ENCODE measurements around the gene C10orf71.

The C10orf71 gene

GRCh38 chr10:49273082-49273465 lies 25.9 kb upstream of the C10orf71 start:
- no peak for DNase-seq

- no peak for DNase-seq
Measured at GRCh38 chr10:49273626-49274025, 25.3 kb upstream of the C10orf71 start.

DNA sequence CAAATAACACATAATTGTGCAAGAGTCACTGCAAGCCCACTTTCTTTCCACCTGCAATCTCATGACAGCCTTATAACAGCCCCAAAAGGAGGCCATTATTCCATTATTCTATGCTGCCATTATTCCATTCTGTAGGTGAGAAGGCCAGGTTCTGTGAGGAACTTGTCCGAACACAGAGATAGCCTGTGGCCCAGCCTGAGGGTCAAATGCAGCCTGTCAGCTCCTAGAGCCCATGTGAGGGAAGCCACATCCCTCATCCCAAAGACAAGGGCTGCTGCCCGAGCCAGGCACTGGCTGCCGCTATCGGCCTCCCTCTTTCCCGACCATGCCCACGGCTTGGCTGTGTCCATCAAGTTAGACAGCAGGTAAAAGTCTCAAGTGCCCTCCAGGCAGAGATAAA lies 24.1 kb upstream of the C10orf71 start:
- no peak for DNase-seq

DNA sequence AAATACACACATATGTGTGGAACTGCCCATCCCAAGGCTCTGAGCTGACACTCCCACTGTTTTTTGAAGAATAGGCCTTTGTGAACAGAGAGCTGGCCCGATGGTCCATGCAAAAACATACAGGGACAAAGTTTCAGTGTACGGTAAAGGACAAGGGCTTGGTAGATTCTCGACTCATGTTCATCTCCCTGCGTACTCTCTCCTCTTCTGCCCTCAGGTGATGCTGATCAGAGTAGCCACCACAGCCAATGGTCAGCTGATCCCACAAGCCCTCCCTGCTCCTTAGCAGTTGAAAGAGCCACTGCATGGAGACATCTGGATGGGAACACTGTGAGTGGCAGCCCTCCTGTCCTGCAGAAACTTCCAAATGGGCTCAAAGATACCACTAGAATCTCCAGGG lies 23.1 kb upstream of the C10orf71 start:
- DNase-seq: no peak

DNA sequence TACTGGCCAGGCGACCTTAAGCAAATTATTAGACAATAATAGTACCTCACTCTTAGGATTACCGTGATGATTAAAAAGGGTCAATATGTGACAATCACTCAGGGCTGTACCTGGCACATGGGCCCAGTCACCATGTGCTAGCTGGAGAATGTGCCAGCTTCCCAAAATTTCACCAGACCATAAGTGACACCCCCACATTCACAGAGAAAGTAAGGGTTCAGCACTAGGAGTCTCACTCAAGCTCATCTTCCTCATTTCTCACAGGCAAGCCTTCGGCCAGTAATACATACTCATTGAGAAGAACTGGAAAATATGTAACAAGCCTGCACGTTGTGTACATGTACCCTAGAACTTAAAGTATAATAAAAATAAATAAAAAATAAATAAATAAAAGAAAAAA lies 22.4 kb upstream of the C10orf71 start:
- DNase-seq: no peak

GRCh38 chr10:49277973-49278372 lies 21.0 kb upstream of the C10orf71 start:
- no peak for DNase-seq

DNA sequence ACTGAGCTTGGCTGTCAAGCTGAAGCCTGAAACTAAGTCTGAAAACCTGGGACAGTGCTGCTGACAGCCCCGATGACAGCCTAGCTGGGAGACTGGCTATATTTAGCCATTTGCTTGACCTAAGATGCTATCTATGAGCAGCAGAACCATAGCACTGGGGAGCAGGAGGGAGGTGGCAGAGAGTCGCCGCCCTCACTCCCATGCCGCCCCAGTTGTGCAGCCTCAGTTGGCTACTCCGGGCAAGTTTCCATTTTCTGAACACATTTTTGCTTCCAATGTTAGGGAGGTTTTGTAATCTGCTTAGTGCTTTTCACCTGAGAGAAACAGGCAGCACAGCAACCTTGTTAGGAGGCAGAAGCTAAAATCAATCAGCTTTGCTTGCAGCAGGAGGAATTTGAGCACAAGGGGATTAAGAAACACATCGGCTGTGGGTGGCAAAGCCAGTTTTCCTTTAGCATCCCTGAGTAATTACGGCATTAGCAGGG lies 20.4 kb upstream of the C10orf71 start:
- no peak for DNase-seq

- DNase-seq: no peak
Measured at GRCh38 chr10:49279015-49279880, 19.7 kb upstream of the C10orf71 start.

- no peak for DNase-seq
Measured at GRCh38 chr10:49280001-49280408, 19.0 kb upstream of the C10orf71 start.

DNA sequence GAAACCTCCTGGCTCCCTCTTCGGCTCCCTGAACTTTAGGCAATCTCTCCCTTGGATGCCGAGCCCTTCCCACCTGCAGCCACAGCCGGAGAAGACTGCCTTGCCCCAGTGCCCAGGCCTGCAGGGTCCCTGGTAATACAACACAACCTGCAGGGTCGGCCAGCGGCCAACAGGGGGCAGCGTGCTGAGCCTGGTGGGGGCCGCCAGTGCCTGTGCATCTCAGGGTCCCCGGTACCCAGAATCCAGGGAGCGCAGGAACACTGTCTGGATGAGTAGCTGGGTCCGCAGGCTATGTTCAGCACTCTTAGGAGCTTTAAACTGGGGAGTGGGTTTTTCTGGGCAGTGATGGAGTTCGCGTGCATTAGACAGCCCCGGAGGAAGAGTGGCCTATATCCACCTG lies 17.5 kb upstream of the C10orf71 start:
- DNase-seq: no peak

- DNase-seq: no peak
Measured at GRCh38 chr10:49282306-49282705, 16.7 kb upstream of the C10orf71 start.

- no peak for DNase-seq
Measured at GRCh38 chr10:49282879-49283341, 16.1 kb upstream of the C10orf71 start.

GRCh38 chr10:49283491-49283890 lies 15.5 kb upstream of the C10orf71 start:
- DNase-seq: no peak

DNA sequence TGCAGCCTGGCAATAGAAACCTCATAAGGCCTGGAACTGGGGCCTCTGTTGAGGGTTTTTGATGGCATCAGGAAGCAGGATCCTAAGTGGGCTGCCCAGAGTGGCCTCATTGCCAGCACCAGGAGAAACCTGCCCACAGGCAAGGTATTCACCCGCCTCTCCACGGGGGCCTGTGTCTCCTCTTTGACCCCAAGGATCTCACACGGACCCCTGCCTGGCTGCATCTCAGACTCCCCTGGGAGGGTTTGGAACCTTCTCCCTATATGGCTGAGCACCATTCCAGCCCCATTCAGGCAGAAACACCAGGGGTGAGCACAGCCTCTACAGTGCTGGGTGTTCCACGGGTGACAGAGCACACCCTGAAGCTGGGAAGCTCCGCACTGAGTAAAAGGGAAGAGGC lies 14.6 kb upstream of the C10orf71 start:
- no peak for DNase-seq

GRCh38 chr10:49285232-49285631 lies 13.7 kb upstream of the C10orf71 start:
- no peak for DNase-seq

DNA sequence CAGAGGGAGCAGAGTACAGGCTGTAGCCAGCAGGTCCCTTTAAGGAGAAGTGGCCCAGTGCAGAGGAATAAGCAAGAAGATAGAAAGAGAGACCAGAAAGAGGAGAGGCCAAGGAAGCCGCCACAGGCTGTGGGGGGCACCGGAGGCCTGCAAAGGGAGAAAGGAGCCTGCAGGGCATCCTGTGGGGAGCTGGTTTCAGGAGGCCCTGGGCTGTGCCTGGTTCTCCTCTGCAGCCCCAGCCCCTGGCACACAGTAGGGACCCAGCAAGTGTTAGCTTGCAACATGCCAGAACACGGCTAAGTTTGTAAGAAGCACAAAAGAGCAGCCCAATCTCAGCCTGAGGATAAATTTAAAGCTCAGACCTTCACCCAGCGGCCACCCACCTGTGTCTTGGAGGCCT lies 12.3 kb upstream of the C10orf71 start:
- no peak for DNase-seq

- DNase-seq: no peak
Measured at GRCh38 chr10:49287689-49288340, 11.2 kb upstream of the C10orf71 start.

DNA sequence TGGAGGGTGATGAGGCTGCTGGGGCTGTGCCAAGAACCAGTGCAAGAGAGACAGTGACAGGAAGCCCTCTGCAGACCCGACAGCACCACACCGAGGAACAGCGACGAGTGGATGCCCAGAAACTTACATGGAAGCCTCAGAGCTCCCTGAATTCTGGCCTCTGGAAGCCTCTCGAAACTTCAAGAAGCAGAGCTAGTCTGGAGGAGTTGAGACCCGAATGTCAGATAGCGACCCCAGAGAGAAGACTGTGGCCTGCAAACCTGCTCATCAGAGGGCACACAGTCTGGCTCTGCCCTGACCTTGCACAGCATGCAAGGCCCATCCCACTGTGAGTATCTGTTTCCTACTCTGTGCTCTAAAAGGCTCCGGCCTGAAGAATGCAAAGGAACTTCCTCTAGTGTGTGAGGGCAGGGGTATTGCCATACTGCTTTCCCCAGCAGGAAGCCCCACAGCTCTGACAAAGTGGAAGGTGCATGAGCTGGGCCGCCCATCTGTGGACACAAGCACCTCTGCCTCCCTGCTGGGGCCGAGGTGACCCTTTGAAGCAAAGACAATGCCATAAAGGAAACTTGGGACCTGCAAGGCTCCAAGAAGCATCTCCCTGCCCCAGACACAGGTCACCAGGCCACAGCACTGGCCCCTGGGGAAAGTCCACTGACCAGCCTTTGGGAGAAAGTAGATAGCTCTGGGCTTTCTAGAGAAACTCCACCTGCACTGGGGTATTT lies 10.5 kb upstream of the C10orf71 start:
- no peak for DNase-seq

- no peak for DNase-seq
Measured at GRCh38 chr10:49289480-49289879, 9.5 kb upstream of the C10orf71 start.

DNA sequence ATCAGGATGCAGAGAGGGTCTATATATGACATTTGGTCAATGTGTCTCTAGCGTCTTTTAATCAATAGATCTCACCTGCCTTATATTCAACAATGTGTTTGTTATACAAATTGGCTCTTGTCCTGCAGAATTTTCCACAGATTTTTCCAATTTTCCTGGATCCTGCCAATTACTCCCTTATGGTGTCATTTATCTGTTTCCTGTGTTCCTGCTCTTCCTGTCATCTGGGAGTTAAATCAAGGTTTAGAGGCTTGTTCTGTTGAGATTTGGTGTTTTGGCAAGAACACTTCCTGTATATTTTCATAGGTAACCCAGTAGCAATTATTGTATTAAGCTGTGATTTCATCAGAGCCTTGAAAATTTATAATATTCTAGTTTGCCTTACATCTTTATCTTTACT lies 8.8 kb upstream of the C10orf71 start:
- DNase-seq: no peak

GRCh38 chr10:49290607-49291006 lies 8.4 kb upstream of the C10orf71 start:
- no peak for DNase-seq

GRCh38 chr10:49292565-49293207 lies 6.3 kb upstream of the C10orf71 start:
- no peak for DNase-seq

- DNase-seq: no peak
Measured at GRCh38 chr10:49293208-49293603, 5.8 kb upstream of the C10orf71 start.

All from CD4-positive, alpha-beta T cell treated with Interleukin-17A for 4 hours (primary cell).